Mucosa of descending colon (tissue), 3 donors: ENCODE results near the gene PNMA8B. TPM values are rescaled to one million over a fixed set of nuclear protein-coding genes. Genes with fewer than 3 reads are reported as not detected.

ENCODE experiments used
- ATAC-seq: fragments of 200-7000 bp; cut with Tn5 transposase; one replicate; pipeline ENCODE4 v1.9.1; 2020; ENCODE audit warnings: mild to moderate bottlenecking, moderate library complexity
- DNase-seq, 3 donors: peaks; one replicate each; pipeline ENCODE4 v3.0.0-alpha.2; 2020
- H3K36me3 ChIP-seq: fragments of 200-600 bp; one replicate; pipeline ENCODE4 v1.8.0; 2021; ENCODE audit warnings: low read depth, mild to moderate bottlenecking
- H3K4me1 ChIP-seq: fragments of 200-600 bp; one replicate; pipeline ENCODE4 v1.8.0; 2021; ENCODE audit warnings: low read depth, mild to moderate bottlenecking
- H3K4me3 ChIP-seq: fragments of 200-600 bp; one replicate; pipeline ENCODE4 v1.8.0; 2021; ENCODE audit warnings: mild to moderate bottlenecking
- H3K9me3 ChIP-seq: fragments of 200-600 bp; one replicate; pipeline ENCODE4 v1.8.0; 2021; ENCODE audit warnings: mild to moderate bottlenecking
- CTCF ChIP-seq: fragments of 200-600 bp; IDR thresholded peaks from one replicate; pipeline ENCODE4 v1.8.0; 2022; ENCODE audit warnings: antibody characterized with exemption, mild to moderate bottlenecking
- intact Hi-C, 2 donors: fragments of 100-400 bp; cut with DNase I in 1 of 2; cut with micrococcal nuclease in 1 of 2; formaldehyde crosslinking; loops; one replicate each; pipeline versions ENCODE4 v1.11.0 to v1.11.1; 2022; cut with DNase I, micrococcal nuclease
- total RNA-seq, 3 donors: library from RNA; stranded (reverse); fragmentation: NEBNext Ultra II Directional in 2 of 3; extraction: Animal tissue kit (Norgen Biotek cat#: 25700) in 2 of 3; gene quantifications; one replicate each; pipeline versions ENCODE4 v1.2.1 to v1.2.4, GENCODE V29; 2021 to 2023
- donor health status: DM: no; HTN: no; CAD: no; lungs with moderate emphysema.
- donor health status: DM: no; HTN: no; CAD: no.
- donor health status: DM: no; HTN: yes; CAD: no.

PNMA8B gene
- total RNA-seq, 3 donors from 2014 or later = 0.12 to 2.3 (median 0.36) TPM

GRCh38 chr19:46471811-46472543 is 23.7 kb downstream of the PNMA8B start:
- H3K4me3 ChIP-seq = no peak overlapping the region
- H3K9me3 ChIP-seq = no peaks in the 10 kb centered on the region
- intact Hi-C loops = no loop called here
- DNase-seq = no peak
- no peaks in the 10 kb centered on the region for H3K36me3 ChIP-seq
- H3K4me1 ChIP-seq = no peaks in the 10 kb centered on the region
- no peak for ATAC-seq
- TF ChIP-seq CTCF = no peak

- intact Hi-C loops = no loop called here
- Histone ChIP-seq H3K36me3 (no peaks in the 10 kb centered on the region), H3K4me3 (no peak within 1 kb of the TSS), H3K9me3 (no peaks in the 10 kb centered on the region), H3K4me1 (no peaks in the 10 kb centered on the region)
- ATAC-seq (peak; percentile 51), DNase-seq (peak in 2 of 3 donors; percentile 19 to 46)
- TF ChIP-seq CTCF = no peak
Observed at GRCh38 chr19:46471116-46471733, 24.4 kb downstream of the PNMA8B start, which contains the start of gene PNMA8A. TSS of gene PNMA8A (minus strand) at chr19:46471563. CDS start at chr19:46471035, 528 bp downstream.

GRCh38 chr19:46470376-46470775 is 25.3 kb downstream of the PNMA8B start:
- H3K4me3 ChIP-seq = no peak overlapping the region
- no peak for TF ChIP-seq CTCF
- no peaks in the 10 kb centered on the region for H3K4me1 ChIP-seq
- no peaks in the 10 kb centered on the region for H3K9me3 ChIP-seq
- intact Hi-C loops = no loop called here
- no peaks in the 10 kb centered on the region for H3K36me3 ChIP-seq
- no peak for ATAC-seq
- no peak for DNase-seq

GRCh38 chr19:46469541-46470185 is 26.0 kb downstream of the PNMA8B start:
- Histone ChIP-seq H3K4me3 (no peak overlapping the region), H3K36me3 (no peaks in the 10 kb centered on the region), H3K9me3 (no peaks in the 10 kb centered on the region), H3K4me1 (no peaks in the 10 kb centered on the region)
- intact Hi-C loops = no loop called here
- DNase-seq (no peak), ATAC-seq (no peak)
- no peak for TF ChIP-seq CTCF

GRCh38 chr19:46466536-46467196 is 29.0 kb downstream of the PNMA8B start:
- intact Hi-C loops = no loop called here
- Histone ChIP-seq H3K36me3 (no peaks in the 10 kb centered on the region), H3K9me3 (no peaks in the 10 kb centered on the region), H3K4me3 (no peak overlapping the region), H3K4me1 (no peaks in the 10 kb centered on the region)
- TF ChIP-seq CTCF = no peak
- DNase-seq = peak in 1 of 3 donors; percentile 37
- peak; percentile 29 for ATAC-seq
